ENCODE measurements around the gene NTNG2.

- TF ChIP-seq CTCF (IDR thresholded peaks at IDR 0.05) = no peak
- no peak for TF ChIP-seq EZH2 (IDR thresholded peaks at IDR 0.05)
- no peak for TF ChIP-seq EZH2phosphoT487 (IDR thresholded peaks at IDR 0.05)
Measured at GRCh38 chr9:132152231-132152630, 9.6 kb upstream of the NTNG2 start.
